HG02884 (cell line): Measurements from ENCODE around the gene TMSB4X.
"Not testable (repeated sequence)": the region's sequence is repeated elsewhere in the genome, so short reads cannot be mapped to it uniquely, and the experiment has no call there.

Experiments
- ATAC-seq: cut with Tn5 transposase; IDR thresholded peaks from one replicate; pipeline ENCODE4 v1.9.1; 2021; ENCODE audit warnings: mild to moderate bottlenecking, moderate library complexity; ENCODE audit not compliant: unreplicated experiment

Gene TMSB4X

GRCh38 chrX:13015536-13016236 lies 40.8 kb downstream of the TMSB4X start:
- no peak for ATAC-seq

- ATAC-seq = not testable (repeated sequence)
Observed at GRCh38 chrX:13016731-13017130, 41.8 kb downstream of the TMSB4X start.

- peak; percentile 62 for ATAC-seq
Observed at GRCh38 chrX:13022926-13023325, 48.0 kb downstream of the TMSB4X start.

GRCh38 chrX:13023567-13023966 lies 48.7 kb downstream of the TMSB4X start:
- ATAC-seq = no peak

- ATAC-seq = no peak
Observed at GRCh38 chrX:13023979-13024378, 49.1 kb downstream of the TMSB4X start.

GRCh38 chrX:13024986-13025385 lies 50.1 kb downstream of the TMSB4X start:
- no peak for ATAC-seq
